Liver (tissue), 9 donors: ENCODE results near the gene LYST. TPM values are rescaled to one million over a fixed set of nuclear protein-coding genes. Genes with fewer than 3 reads are reported as not detected.

ENCODE experiments used
- DNase-seq: peaks from one replicate; pipeline ENCODE4 v3.0.0-alpha.2; 2017; ENCODE audit warnings: low spot score
- H3K27ac ChIP-seq, 2 donors: one replicate each; pipeline ENCODE4 v1.7.0; 2013; ENCODE audit warnings: inconsistent platforms in 2 of 2, low read length in 2 of 2, control low read depth in 1 of 2, low read depth in 1 of 2, mild to moderate bottlenecking in 1 of 2
- H3K27me3 ChIP-seq, 4 donors: one replicate each; pipeline versions ENCODE4 v1.6.1 to v1.7.0; 2013; ENCODE audit warnings: low read length in 3 of 4, inconsistent platforms in 1 of 4, mild to moderate bottlenecking in 1 of 4, moderate library complexity in 1 of 4; ENCODE audit not compliant: control insufficient read depth in 4 of 4, insufficient read depth in 4 of 4
- H3K36me3 ChIP-seq, 4 donors: one replicate each; pipeline versions ENCODE4 v1.6.1 to v1.7.0; 2013; ENCODE audit warnings: low read length in 3 of 4, mild to moderate bottlenecking in 3 of 4, low read depth in 1 of 4, moderate library complexity in 1 of 4; ENCODE audit not compliant: control insufficient read depth in 4 of 4, insufficient read depth in 3 of 4
- H3K4me1 ChIP-seq, 4 donors: one replicate each; pipeline versions ENCODE4 v1.6.1 to v1.7.0; 2013; ENCODE audit warnings: low read length in 3 of 4, mild to moderate bottlenecking in 3 of 4, moderate library complexity in 1 of 4; ENCODE audit not compliant: control insufficient read depth in 4 of 4, insufficient read depth in 4 of 4
- H3K4me3 ChIP-seq, 3 donors: one replicate each; pipeline versions ENCODE4 v1.6.1 to v1.7.0; 2013; ENCODE audit warnings: low read length in 3 of 3, control low read depth in 1 of 3, low read depth in 1 of 3, mild to moderate bottlenecking in 1 of 3
- H3K9ac ChIP-seq, 2 donors: one replicate each; pipeline ENCODE4 v1.7.0; 2013; ENCODE audit warnings: low read length in 2 of 2, mild to moderate bottlenecking in 2 of 2, moderate library complexity in 2 of 2, control low read depth in 1 of 2, low read depth in 1 of 2
- H3K9me3 ChIP-seq, 4 donors: one replicate each; pipeline versions ENCODE4 v1.6.1 to v1.7.0; 2013; ENCODE audit warnings: low read length in 3 of 4; ENCODE audit not compliant: control insufficient read depth in 4 of 4
- ATF3 ChIP-seq: IDR thresholded peaks from 2 replicates; pipeline ENCODE4 v1.6.1; 2016; ENCODE audit warnings: antibody characterized with exemption
- EGR1 ChIP-seq, 2 donors: IDR thresholded peaks; 2 replicates each; pipeline ENCODE4 v1.6.1; 2016 to 2018; ENCODE audit warnings: antibody characterized with exemption in 2 of 2, low read depth in 2 of 2
- FOXA1 ChIP-seq: IDR thresholded peaks from 2 replicates; pipeline ENCODE4 v1.6.1; 2016; ENCODE audit warnings: antibody characterized with exemption
- FOXA2 ChIP-seq: IDR thresholded peaks from 2 replicates; pipeline ENCODE4 v1.6.1; 2016; ENCODE audit warnings: antibody characterized with exemption
- HNF4G ChIP-seq: IDR thresholded peaks from 2 replicates; pipeline ENCODE4 v1.6.1; 2016; ENCODE audit warnings: antibody characterized with exemption
- JUND ChIP-seq, 2 donors: IDR thresholded peaks; 2 replicates each; pipeline ENCODE4 v1.6.1; 2016; ENCODE audit warnings: antibody characterized with exemption in 2 of 2
- MAX ChIP-seq: IDR thresholded peaks from 2 replicates; pipeline ENCODE4 v1.6.1; 2016; ENCODE audit warnings: antibody characterized with exemption
- NR2F2 ChIP-seq: IDR thresholded peaks from 2 replicates; pipeline ENCODE4 v1.6.1; 2016; ENCODE audit warnings: antibody characterized with exemption
- RAD21 ChIP-seq, 2 donors: IDR thresholded peaks; 2 replicates each; pipeline ENCODE4 v1.6.1; 2016; ENCODE audit warnings: antibody characterized with exemption in 2 of 2, mild to moderate bottlenecking in 2 of 2
- REST ChIP-seq: IDR thresholded peaks from 2 replicates; pipeline ENCODE4 v1.6.1; 2016; ENCODE audit warnings: antibody characterized with exemption, mild to moderate bottlenecking
- RXRA ChIP-seq, 2 donors: IDR thresholded peaks; 2 replicates each; pipeline ENCODE4 v1.6.1; 2017 to 2018; ENCODE audit warnings: antibody characterized with exemption in 2 of 2, mild to moderate bottlenecking in 1 of 2
- SP1 ChIP-seq: IDR thresholded peaks from 2 replicates; pipeline ENCODE4 v1.6.1; 2018; ENCODE audit warnings: antibody characterized with exemption, mild to moderate bottlenecking
- TAF1 ChIP-seq: conservative IDR thresholded peaks from 2 replicates; pipeline ENCODE4 v1.6.1; 2016; ENCODE audit warnings: antibody characterized with exemption, mild to moderate bottlenecking
- YY1 ChIP-seq: IDR thresholded peaks from 2 replicates; pipeline ENCODE4 v1.6.1; 2016; ENCODE audit warnings: antibody characterized with exemption, mild to moderate bottlenecking
- WGBS: extraction: QIAGEN DNeasy Blood & Tissue Kit; methylation state at CpG from one replicate; pipeline ENCODE4 v1.1.7; 2013; 5-methylcytosine and 5-hydroxymethylcytosine counted together
- polyA plus RNA-seq, 2 donors: library from polyadenylated mRNA; stranded (reverse) in 1 of 2; unstranded in 1 of 2; fragments of 200-250 nt in 1 of 2; fragments of >200 nt in 1 of 2; fragmentation: Nextera tagmentation in 1 of 2; extraction: Ambion mirVana in 1 of 2; gene quantifications; one replicate each; pipeline versions ENCODE4 v1.2.1 to v1.2.3, GENCODE V29; 2013 to 2015
- total RNA-seq, 2 donors: library from RNA; depleted of rRNA; stranded (reverse); fragments of >200 nt; gene quantifications; one replicate each; pipeline ENCODE4 v1.2.3, GENCODE V29; 2014
- donor health status: healthy.
- donor health status: healthy.
- donor health status: healthy.
- donor health status: healthy.
- donor health status: healthy.

LYST gene
- total and polyA plus RNA-seq, 4 donors, result 3.4 to 45.9 (median 14.2) TPM

GRCh38 chr1:235617808-235618207, 248.9 kb downstream of the LYST start:
- 90% methylated on average over 3 of the region's 3 CpGs for WGBS

GRCh38 chr1:235617140-235617539, 249.6 kb downstream of the LYST start:
- H3K9ac ChIP-seq, result no peak overlapping the region
- TF ChIP-seq TAF1 (no peak), RAD21 (IDR thresholded peaks at IDR 0.05) (no peak), YY1 (no peak), SP1 (no peak), FOXA2 (no peak), HNF4G (no peak), JUND (IDR thresholded peaks at IDR 0.05) (no peak)
- H3K4me3 ChIP-seq, result no peak overlapping the region
- H3K27ac ChIP-seq, result no peak overlapping the region
- H3K27me3 ChIP-seq, result no peaks in the 10 kb centered on the region
- no peak for DNase-seq
- no peaks in the 10 kb centered on the region for H3K36me3 ChIP-seq
- no peaks in the 10 kb centered on the region for H3K9me3 ChIP-seq
- WGBS, result 91% methylated on average over 3 of the region's 3 CpGs
- no peaks in the 10 kb centered on the region for H3K4me1 ChIP-seq

More at GRCh38 chr1:235617808-235618207, 248.9 kb downstream of the LYST start:
- TF ChIP-seq MAX (no peak), FOXA1 (no peak), FOXA2 (no peak), NR2F2 (no peak), RXRA (IDR thresholded peaks at IDR 0.05) (no peak), ATF3 (no peak), REST (no peak), RAD21 (IDR thresholded peaks at IDR 0.05) (no peak), HNF4G (no peak)
- Histone ChIP-seq H3K4me1 (no peaks in the 10 kb centered on the region), H3K9me3 (no peaks in the 10 kb centered on the region), H3K4me3 (no peak overlapping the region), H3K9ac (no peak overlapping the region), H3K27ac (no peak overlapping the region), H3K36me3 (no peaks in the 10 kb centered on the region), H3K27me3 (no peaks in the 10 kb centered on the region)
- no peak for DNase-seq

GRCh38 chr1:235614442-235614954, 252.2 kb downstream of the LYST start:
- 81% methylated on average over 7 of the region's 7 CpGs for WGBS
- H3K4me1 ChIP-seq, result no peaks in the 10 kb centered on the region
- no peak overlapping the region for H3K4me3 ChIP-seq
- no peaks in the 10 kb centered on the region for H3K36me3 ChIP-seq
- no peak for TF ChIP-seq NR2F2
- TF ChIP-seq MAX, result no peak
- TF ChIP-seq EGR1 (IDR thresholded peaks at IDR 0.05; ENCODE audit: low read depth in 2 of 2), result no peak
- TF ChIP-seq SP1, result no peak
- no peak for TF ChIP-seq FOXA2
- TF ChIP-seq ATF3, result no peak
- no peak for TF ChIP-seq TAF1
- TF ChIP-seq RAD21 (IDR thresholded peaks at IDR 0.05), result no peak
- TF ChIP-seq REST, result no peak
- H3K27me3 ChIP-seq, result no peaks in the 10 kb centered on the region
- no peak overlapping the region for H3K27ac ChIP-seq
- no peaks in the 10 kb centered on the region for H3K9me3 ChIP-seq
- no peak overlapping the region for H3K9ac ChIP-seq
- DNase-seq, result no peak
